Stimulated activated CD8-positive, alpha-beta memory T cell treated with anti-CD3 and anti-CD28 coated beads, Interleukin-7, amount 100 ng/mL, for 1 hour (primary cell): ENCODE results near the gene PARP9.
A peak's percentile ranks its signal among the peaks of the same experiment; 100 is the strongest.
"Not testable (repeated sequence)": the region's sequence is repeated elsewhere in the genome, so short reads cannot be mapped to it uniquely, and the experiment has no call there.

Experiments
- DNase-seq, 2 donors: peaks; one replicate each; pipeline ENCODE4 v3.0.0-alpha.2; 2020; ENCODE audit warnings: low read depth in 2 of 2

The PARP9 gene

GRCh38 chr3:122520861-122521260 is 43.2 kb downstream of the PARP9 start:
- no peak for DNase-seq

GRCh38 chr3:122519693-122520092 is 44.4 kb downstream of the PARP9 start:
- DNase-seq = no peak

- no peak for DNase-seq
Observed at GRCh38 chr3:122516846-122517360, 47.2 kb downstream of the PARP9 start.

- DNase-seq = no peak
Observed at GRCh38 chr3:122515870-122516269, 48.2 kb downstream of the PARP9 start.

- no peak for DNase-seq
Observed at GRCh38 chr3:122515020-122515468, 49.1 kb downstream of the PARP9 start.

- DNase-seq = peak; percentile 66 to 71
Observed at GRCh38 chr3:122514123-122515019, 49.7 kb downstream of the PARP9 start, which contains the start of gene KPNA1. Gene KPNA1, minus strand, starts transcription at chr3:122514939. Its CDS starts 18,374 bp downstream, at chr3:122496565.

GRCh38 chr3:122513386-122514122 is 50.5 kb downstream of the PARP9 start:
- no peak for DNase-seq

- DNase-seq = no peak
Observed at GRCh38 chr3:122512284-122512683, 51.8 kb downstream of the PARP9 start.

- DNase-seq = no peak
Observed at GRCh38 chr3:122510878-122511535, 53.1 kb downstream of the PARP9 start.

GRCh38 chr3:122508944-122509343 is 55.2 kb downstream of the PARP9 start:
- DNase-seq = not testable (repeated sequence)

- no peak for DNase-seq
Observed at GRCh38 chr3:122508135-122508914, 55.8 kb downstream of the PARP9 start.

- no peak for DNase-seq
Observed at GRCh38 chr3:122506450-122506849, 57.6 kb downstream of the PARP9 start.

- DNase-seq = no peak
Observed at GRCh38 chr3:122505676-122506075, 58.4 kb downstream of the PARP9 start.

- no peak for DNase-seq
Observed at GRCh38 chr3:122502941-122503340, 61.2 kb downstream of the PARP9 start.

- no peak for DNase-seq
Observed at GRCh38 chr3:122502139-122502538, 62.0 kb downstream of the PARP9 start.

GRCh38 chr3:122500964-122501363 is 63.1 kb downstream of the PARP9 start:
- DNase-seq = not testable (repeated sequence)

- DNase-seq = no peak
Observed at GRCh38 chr3:122498152-122498551, 65.9 kb downstream of the PARP9 start.

GRCh38 chr3:122497425-122497824 is 66.7 kb downstream of the PARP9 start:
- peak in 1 of 2 donors; percentile 9 for DNase-seq

- no peak for DNase-seq
Observed at GRCh38 chr3:122496508-122496907, 67.6 kb downstream of the PARP9 start.

- DNase-seq = no peak
Observed at GRCh38 chr3:122493296-122493695, 70.8 kb downstream of the PARP9 start.
